SK-N-SH (cell line): ENCODE measurements around the gene FMC1. TPM values are rescaled to one million over a fixed set of nuclear protein-coding genes. Genes with fewer than 3 reads are reported as not detected.

Experiments used
- CTCF ChIA-PET: fragments of 300-600, 350-600 bp; formaldehyde crosslinking; extraction: SDS; loops from one replicate; lab custom pipeline; 2021; lab: Yijun Ruan, JAX
- POLR2A ChIA-PET: fragments of 350-600 bp; sonication (Branson Sonifier 250); formaldehyde crosslinking; extraction: SDS; loops from one replicate; lab custom pipeline; 2020; ENCODE audit warnings: antibody characterized with exemption, inconsistent platforms; lab: Yijun Ruan, JAX
- DNase-seq: peaks from one replicate; pipeline ENCODE4 v3.0.0; 2012
- H2AFZ ChIP-seq: fragments of 200-600 bp; sonication (generic); 2 replicates; pipeline ENCODE4 v1.8.1; 2016; ENCODE audit warnings: antibody characterized with exemption, mild to moderate bottlenecking, low read depth
- H3F3A ChIP-seq: fragments of 200-600 bp; sonication (generic); replicated peaks from 2 replicates; pipeline ENCODE3; 2016; ENCODE audit warnings: antibody characterized with exemption, mild to moderate bottlenecking; ENCODE audit not compliant: insufficient read depth
- H3K27ac ChIP-seq, 2 experiments: fragments of 200-500 bp in 1 of 2; fragments of 200-600 bp in 1 of 2; sonication (Bioruptor generic) in 1 of 2; sonication (generic), shearing (Covaris generic) in 1 of 2; 2 replicates each; pipeline versions ENCODE4 v1.5.1 to v1.6.1; 2014 to 2016; ENCODE audit warnings: low read depth in 2 of 2, inconsistent platforms in 1 of 2, low read length in 1 of 2, mild to moderate bottlenecking in 1 of 2, mixed read lengths in 1 of 2
- H3K27me3 ChIP-seq: fragments of 200-600 bp; sonication (generic), shearing (Covaris generic); 2 replicates; pipeline ENCODE4 v1.6.1; 2016; ENCODE audit warnings: mixed run types; ENCODE audit not compliant: insufficient read depth
- H3K36me3 ChIP-seq, 2 experiments: fragments of 200-500 bp in 1 of 2; fragments of 200-600 bp in 1 of 2; sonication (Bioruptor generic) in 1 of 2; sonication (generic) in 1 of 2; replicated peaks in 1 of 2; 2 replicates each; pipeline versions ENCODE3 to v1.5.1; 2014 to 2016; ENCODE audit warnings: low read length in 1 of 2, mild to moderate bottlenecking in 1 of 2; ENCODE audit not compliant: insufficient read depth in 2 of 2, control insufficient read depth in 1 of 2
- H3K4me1 ChIP-seq, 2 experiments: fragments of 200-500 bp in 1 of 2; fragments of 200-600 bp in 1 of 2; sonication (Bioruptor generic) in 1 of 2; sonication (generic), shearing (Covaris generic) in 1 of 2; 2 replicates each; pipeline versions ENCODE4 v1.5.1 to v1.6.1; 2014 to 2016; ENCODE audit warnings: low read depth in 1 of 2, low read length in 1 of 2, mixed run types in 1 of 2; ENCODE audit not compliant: insufficient read depth in 2 of 2, control insufficient read depth in 1 of 2
- H3K4me2 ChIP-seq: fragments of 200-600 bp; sonication (generic), shearing (Covaris generic); 2 replicates; pipeline ENCODE4 v1.6.1; 2017; ENCODE audit warnings: mixed run types
- H3K4me3 ChIP-seq, 2 experiments: fragments of 200-500 bp in 1 of 2; fragments of 200-600 bp in 1 of 2; sonication (Bioruptor generic) in 1 of 2; sonication (generic), shearing (Covaris generic) in 1 of 2; 2 replicates each; pipeline versions ENCODE4 v1.5.1 to v1.8.1; 2014 to 2016; ENCODE audit warnings: low read depth in 2 of 2, inconsistent platforms in 1 of 2, low read length in 1 of 2, mild to moderate bottlenecking in 1 of 2, mixed read lengths in 1 of 2, moderate library complexity in 1 of 2
- H3K79me2 ChIP-seq: fragments of 200-600 bp; sonication (generic); 2 replicates; pipeline ENCODE4 v1.8.1; 2017; ENCODE audit warnings: mild to moderate bottlenecking; ENCODE audit not compliant: insufficient read depth
- H3K9ac ChIP-seq: fragments of 200-600 bp; sonication (generic); 2 replicates; pipeline ENCODE4 v1.6.1; 2017; ENCODE audit warnings: mixed run types
- H3K9me2 ChIP-seq: fragments of 200-600 bp; sonication (generic); 2 replicates; pipeline ENCODE4 v1.6.1; 2017; ENCODE audit warnings: mixed run types
- H3K9me3 ChIP-seq: fragments of 200-600 bp; sonication (generic); 2 replicates; pipeline ENCODE4 v1.6.1; 2017; ENCODE audit warnings: mixed run types, mild to moderate bottlenecking, moderate library complexity
- H4K20me1 ChIP-seq: fragments of 200-600 bp; sonication (generic); 2 replicates; pipeline ENCODE4 v1.6.1; 2017; ENCODE audit warnings: mild to moderate bottlenecking, mixed run types; ENCODE audit not compliant: insufficient read depth
- ELF1 ChIP-seq: IDR thresholded peaks from 2 replicates; pipeline ENCODE4 v1.4.0; 2012
- FOSL2 ChIP-seq: IDR thresholded peaks from 2 replicates; pipeline ENCODE4 v1.4.0; 2012; ENCODE audit warnings: low read depth, mild to moderate bottlenecking, moderate library complexity, borderline replicate concordance
- FOXJ3 ChIP-seq: sonication (generic); formaldehyde crosslinking; IDR thresholded peaks from 2 replicates; pipeline ENCODE4 v1.5.1; 2020; ENCODE audit warnings: mild to moderate bottlenecking, missing genetic modification reagents
- FOXM1 ChIP-seq: IDR thresholded peaks from 2 replicates; pipeline ENCODE4 v1.4.0; 2012; ENCODE audit warnings: low read depth, mild to moderate bottlenecking
- GATA2 ChIP-seq: sonication (generic); formaldehyde crosslinking; IDR thresholded peaks from 2 replicates; pipeline ENCODE4 v1.5.0; 2020; ENCODE audit warnings: mild to moderate bottlenecking, missing genetic modification reagents
- MXI1 ChIP-seq: IDR thresholded peaks from 2 replicates; pipeline ENCODE4 v1.6.1; 2012; ENCODE audit warnings: mild to moderate bottlenecking, low read depth, low read length, improper control_type of control experiment
- POLR2AphosphoS5 ChIP-seq: IDR thresholded peaks from 2 replicates; pipeline ENCODE4 v1.6.1; 2012; ENCODE audit warnings: low read depth, low read length
- RAD21 ChIP-seq: IDR thresholded peaks from 2 replicates; pipeline ENCODE4 v1.6.1; 2012; ENCODE audit warnings: mild to moderate bottlenecking, low read length
- RCOR1 ChIP-seq: fragments of 150-350 bp; IDR thresholded peaks from 2 replicates; pipeline ENCODE4 v1.6.1; 2017; ENCODE audit warnings: antibody characterized with exemption, low read length
- RFX5 ChIP-seq: IDR thresholded peaks from 2 replicates; pipeline ENCODE4 v1.6.1; 2012; ENCODE audit warnings: mild to moderate bottlenecking, improper control_type of control experiment, low read length
- TAF1 ChIP-seq: IDR thresholded peaks from 2 replicates; pipeline ENCODE4 v1.6.1; 2012; ENCODE audit warnings: low read depth, mild to moderate bottlenecking, low read length, moderate library complexity, borderline replicate concordance
- TCF12 ChIP-seq: IDR thresholded peaks from 2 replicates; pipeline ENCODE4 v1.4.0; 2012
- YY1 ChIP-seq: IDR thresholded peaks from 2 replicates; pipeline ENCODE4 v1.4.0; 2012; ENCODE audit warnings: low read depth, mild to moderate bottlenecking
- WGBS: methylation state at CpG from one replicate; pipeline ENCODE4 v1.1.6; 2017; ENCODE audit warnings: low lambda C conversion rate; 5-methylcytosine and 5-hydroxymethylcytosine counted together
- polyA plus RNA-seq, 3 experiments: library from polyadenylated mRNA; depleted of rRNA; stranded (reverse); fragments of >200 nt; gene quantifications; 2 replicates each; pipeline ENCODE4 v1.2.3, GENCODE V29; 2012
- TF ChIP-seq, protein P1 (sequence below): IDR thresholded peaks from 2 replicates; pipeline ENCODE4 v1.6.1; 2012; ENCODE audit warnings: mild to moderate bottlenecking, low read depth, low read length, moderate library complexity
- TF ChIP-seq, protein P2 (sequence below): IDR thresholded peaks from 2 replicates; pipeline ENCODE4; 2012
- TF ChIP-seq, protein P3 (sequence below): fragments of 200-600 bp; sonication (generic); IDR thresholded peaks from 2 replicates; pipeline ENCODE4 v1.6.1; 2017; ENCODE audit warnings: antibody characterized with exemption, mild to moderate bottlenecking, moderate library complexity
- TF ChIP-seq, protein P4 (sequence below): IDR thresholded peaks from 2 replicates; pipeline ENCODE4 v1.4.0; 2012; ENCODE audit warnings: low read depth, borderline replicate concordance
- TF ChIP-seq, protein P5 (sequence below): IDR thresholded peaks from 2 replicates; pipeline ENCODE4 v1.4.0; 2012; ENCODE audit warnings: low read depth, borderline replicate concordance
- TF ChIP-seq, protein P6 (sequence below): IDR thresholded peaks from 2 replicates; pipeline ENCODE4 v1.4.0; 2012; ENCODE audit warnings: low read depth

The FMC1 gene
- polyA plus RNA-seq, 1 of the 3 experiments (the other 2 are of a cell fraction), result 59.9 TPM

DNA sequence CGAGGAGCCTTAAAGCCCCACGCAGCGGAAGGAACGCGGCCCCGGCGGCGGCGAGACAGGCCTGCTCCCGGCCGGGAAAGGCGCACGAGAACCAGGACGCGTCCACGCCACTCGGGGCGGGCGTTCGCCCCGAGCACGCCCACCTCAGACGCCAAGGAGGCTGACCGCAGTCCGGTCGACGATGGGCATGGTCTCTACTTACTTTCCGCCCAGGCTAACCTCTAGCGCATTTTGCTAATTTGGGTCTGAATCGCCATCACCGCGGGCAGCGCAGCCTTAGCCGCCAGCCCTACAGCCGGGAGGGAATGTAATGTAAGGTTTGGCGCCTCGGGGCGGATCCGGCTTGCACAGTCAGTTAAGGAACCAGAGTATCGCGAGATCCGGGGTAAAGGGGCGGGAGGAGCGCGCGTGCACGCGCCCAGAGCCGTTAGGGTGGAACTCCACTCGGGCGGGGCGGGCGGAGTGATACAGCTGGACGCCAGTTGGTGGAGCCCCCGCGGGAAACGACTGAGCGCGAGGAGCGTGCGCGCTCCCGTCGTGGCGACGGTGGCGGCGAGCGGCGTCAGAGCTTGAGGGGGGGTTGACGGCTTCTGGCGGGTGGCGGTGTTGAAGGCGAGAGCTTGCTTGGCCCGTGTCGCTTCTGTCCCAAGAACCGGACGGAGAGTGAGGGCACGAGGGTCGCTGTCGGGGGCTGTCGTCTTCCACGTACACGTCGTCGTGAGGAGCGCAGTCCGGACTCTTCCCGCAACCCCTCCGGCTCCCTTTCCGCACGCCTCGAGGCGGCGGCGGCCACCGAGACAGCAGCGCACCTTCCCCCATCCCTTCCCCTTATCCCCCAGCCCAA is 18.5 kb downstream of the FMC1 start, which contains the start of gene LUC7L2 (continued):
- TF ChIP-seq FOSL2, result no peak
- TF ChIP-seq, protein P1, sequence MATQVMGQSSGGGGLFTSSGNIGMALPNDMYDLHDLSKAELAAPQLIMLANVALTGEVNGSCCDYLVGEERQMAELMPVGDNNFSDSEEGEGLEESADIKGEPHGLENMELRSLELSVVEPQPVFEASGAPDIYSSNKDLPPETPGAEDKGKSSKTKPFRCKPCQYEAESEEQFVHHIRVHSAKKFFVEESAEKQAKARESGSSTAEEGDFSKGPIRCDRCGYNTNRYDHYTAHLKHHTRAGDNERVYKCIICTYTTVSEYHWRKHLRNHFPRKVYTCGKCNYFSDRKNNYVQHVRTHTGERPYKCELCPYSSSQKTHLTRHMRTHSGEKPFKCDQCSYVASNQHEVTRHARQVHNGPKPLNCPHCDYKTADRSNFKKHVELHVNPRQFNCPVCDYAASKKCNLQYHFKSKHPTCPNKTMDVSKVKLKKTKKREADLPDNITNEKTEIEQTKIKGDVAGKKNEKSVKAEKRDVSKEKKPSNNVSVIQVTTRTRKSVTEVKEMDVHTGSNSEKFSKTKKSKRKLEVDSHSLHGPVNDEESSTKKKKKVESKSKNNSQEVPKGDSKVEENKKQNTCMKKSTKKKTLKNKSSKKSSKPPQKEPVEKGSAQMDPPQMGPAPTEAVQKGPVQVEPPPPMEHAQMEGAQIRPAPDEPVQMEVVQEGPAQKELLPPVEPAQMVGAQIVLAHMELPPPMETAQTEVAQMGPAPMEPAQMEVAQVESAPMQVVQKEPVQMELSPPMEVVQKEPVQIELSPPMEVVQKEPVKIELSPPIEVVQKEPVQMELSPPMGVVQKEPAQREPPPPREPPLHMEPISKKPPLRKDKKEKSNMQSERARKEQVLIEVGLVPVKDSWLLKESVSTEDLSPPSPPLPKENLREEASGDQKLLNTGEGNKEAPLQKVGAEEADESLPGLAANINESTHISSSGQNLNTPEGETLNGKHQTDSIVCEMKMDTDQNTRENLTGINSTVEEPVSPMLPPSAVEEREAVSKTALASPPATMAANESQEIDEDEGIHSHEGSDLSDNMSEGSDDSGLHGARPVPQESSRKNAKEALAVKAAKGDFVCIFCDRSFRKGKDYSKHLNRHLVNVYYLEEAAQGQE, result no peak; the same call in 1 of the 2 replicates
- peak; percentile 86 for TF ChIP-seq MXI1
- TF ChIP-seq ELF1, result peak; percentile 56; the same call in 1 of the 2 replicates
- TF ChIP-seq TCF12, result peak; percentile 45; the same call in 1 of the 2 replicates
- no peak for TF ChIP-seq GATA2 (CRISPR knock-in tag)
- peak; percentile 68 for TF ChIP-seq RCOR1
- peak; percentile 56; the same call in 1 of the 2 replicates for TF ChIP-seq FOXJ3 (CRISPR knock-in tag)
- TF ChIP-seq RAD21, result no peak
- peak; percentile 77; the same call in 1 of the 2 replicates for TF ChIP-seq FOXM1

DNA sequence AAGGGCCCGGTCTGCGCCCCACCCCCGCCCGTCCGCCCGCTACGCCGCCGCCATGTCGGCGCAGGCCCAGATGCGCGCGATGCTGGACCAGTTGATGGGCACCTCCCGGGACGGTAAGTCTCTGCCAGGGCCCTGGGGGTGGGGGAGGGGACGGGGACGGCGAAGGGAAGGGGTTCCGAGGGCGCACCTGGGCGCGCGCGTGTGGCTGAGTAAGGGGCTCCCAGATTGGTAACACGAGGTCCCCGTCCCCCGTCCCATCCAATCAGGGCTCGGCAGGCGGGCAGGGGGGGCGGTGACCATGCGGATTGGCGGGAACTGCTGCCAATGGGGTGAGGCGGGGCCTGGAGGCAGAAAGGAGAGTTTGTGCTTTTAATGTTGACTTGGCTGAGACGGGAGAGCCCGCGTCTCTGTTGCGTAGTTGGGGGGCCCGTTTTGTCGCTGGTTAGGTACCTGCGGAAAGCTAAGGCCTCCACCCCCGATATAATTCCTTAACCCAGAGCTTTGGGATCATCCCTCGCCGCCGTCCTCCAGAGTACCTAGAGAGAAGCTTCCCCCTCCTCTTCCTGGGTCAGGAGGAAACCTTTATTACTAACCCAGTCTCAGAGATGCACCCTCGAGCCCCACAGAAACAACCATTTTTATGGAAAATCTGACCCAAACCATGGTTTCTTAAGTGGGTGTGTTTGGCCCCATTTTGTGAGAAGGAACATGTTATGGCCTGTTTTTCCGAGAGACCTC is 19.2 kb downstream of the FMC1 start:
- H3K27ac ChIP-seq, result peak overlapping the region; percentile 98 to 100
- peak; percentile 86 for TF ChIP-seq MXI1
- TF ChIP-seq, protein P2, sequence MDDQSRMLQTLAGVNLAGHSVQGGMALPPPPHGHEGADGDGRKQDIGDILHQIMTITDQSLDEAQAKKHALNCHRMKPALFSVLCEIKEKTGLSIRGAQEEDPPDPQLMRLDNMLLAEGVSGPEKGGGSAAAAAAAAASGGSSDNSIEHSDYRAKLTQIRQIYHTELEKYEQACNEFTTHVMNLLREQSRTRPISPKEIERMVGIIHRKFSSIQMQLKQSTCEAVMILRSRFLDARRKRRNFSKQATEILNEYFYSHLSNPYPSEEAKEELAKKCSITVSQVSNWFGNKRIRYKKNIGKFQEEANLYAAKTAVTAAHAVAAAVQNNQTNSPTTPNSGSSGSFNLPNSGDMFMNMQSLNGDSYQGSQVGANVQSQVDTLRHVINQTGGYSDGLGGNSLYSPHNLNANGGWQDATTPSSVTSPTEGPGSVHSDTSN, result peak; percentile 98
- TF ChIP-seq, protein P3, sequence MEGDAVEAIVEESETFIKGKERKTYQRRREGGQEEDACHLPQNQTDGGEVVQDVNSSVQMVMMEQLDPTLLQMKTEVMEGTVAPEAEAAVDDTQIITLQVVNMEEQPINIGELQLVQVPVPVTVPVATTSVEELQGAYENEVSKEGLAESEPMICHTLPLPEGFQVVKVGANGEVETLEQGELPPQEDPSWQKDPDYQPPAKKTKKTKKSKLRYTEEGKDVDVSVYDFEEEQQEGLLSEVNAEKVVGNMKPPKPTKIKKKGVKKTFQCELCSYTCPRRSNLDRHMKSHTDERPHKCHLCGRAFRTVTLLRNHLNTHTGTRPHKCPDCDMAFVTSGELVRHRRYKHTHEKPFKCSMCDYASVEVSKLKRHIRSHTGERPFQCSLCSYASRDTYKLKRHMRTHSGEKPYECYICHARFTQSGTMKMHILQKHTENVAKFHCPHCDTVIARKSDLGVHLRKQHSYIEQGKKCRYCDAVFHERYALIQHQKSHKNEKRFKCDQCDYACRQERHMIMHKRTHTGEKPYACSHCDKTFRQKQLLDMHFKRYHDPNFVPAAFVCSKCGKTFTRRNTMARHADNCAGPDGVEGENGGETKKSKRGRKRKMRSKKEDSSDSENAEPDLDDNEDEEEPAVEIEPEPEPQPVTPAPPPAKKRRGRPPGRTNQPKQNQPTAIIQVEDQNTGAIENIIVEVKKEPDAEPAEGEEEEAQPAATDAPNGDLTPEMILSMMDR, result no peak
- TF ChIP-seq, protein P4, sequence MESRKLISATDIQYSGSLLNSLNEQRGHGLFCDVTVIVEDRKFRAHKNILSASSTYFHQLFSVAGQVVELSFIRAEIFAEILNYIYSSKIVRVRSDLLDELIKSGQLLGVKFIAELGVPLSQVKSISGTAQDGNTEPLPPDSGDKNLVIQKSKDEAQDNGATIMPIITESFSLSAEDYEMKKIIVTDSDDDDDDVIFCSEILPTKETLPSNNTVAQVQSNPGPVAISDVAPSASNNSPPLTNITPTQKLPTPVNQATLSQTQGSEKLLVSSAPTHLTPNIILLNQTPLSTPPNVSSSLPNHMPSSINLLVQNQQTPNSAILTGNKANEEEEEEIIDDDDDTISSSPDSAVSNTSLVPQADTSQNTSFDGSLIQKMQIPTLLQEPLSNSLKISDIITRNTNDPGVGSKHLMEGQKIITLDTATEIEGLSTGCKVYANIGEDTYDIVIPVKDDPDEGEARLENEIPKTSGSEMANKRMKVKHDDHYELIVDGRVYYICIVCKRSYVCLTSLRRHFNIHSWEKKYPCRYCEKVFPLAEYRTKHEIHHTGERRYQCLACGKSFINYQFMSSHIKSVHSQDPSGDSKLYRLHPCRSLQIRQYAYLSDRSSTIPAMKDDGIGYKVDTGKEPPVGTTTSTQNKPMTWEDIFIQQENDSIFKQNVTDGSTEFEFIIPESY, result no peak
- peak; percentile 85 for TF ChIP-seq YY1
- TF ChIP-seq, protein P5, sequence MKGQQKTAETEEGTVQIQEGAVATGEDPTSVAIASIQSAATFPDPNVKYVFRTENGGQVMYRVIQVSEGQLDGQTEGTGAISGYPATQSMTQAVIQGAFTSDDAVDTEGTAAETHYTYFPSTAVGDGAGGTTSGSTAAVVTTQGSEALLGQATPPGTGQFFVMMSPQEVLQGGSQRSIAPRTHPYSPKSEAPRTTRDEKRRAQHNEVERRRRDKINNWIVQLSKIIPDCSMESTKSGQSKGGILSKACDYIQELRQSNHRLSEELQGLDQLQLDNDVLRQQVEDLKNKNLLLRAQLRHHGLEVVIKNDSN, result peak; percentile 45; the same call in 1 of the 2 replicates
- peak; percentile 77 for TF ChIP-seq RFX5
- peak; percentile 46; the same call in 1 of the 2 replicates for TF ChIP-seq TAF1
- peak; percentile 76 for TF ChIP-seq POLR2AphosphoS5
- TF ChIP-seq RCOR1, result no peak
- TF ChIP-seq, protein P6, sequence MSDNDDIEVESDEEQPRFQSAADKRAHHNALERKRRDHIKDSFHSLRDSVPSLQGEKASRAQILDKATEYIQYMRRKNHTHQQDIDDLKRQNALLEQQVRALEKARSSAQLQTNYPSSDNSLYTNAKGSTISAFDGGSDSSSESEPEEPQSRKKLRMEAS, result peak; percentile 84
- no peak for TF ChIP-seq RAD21

More for the DNA sequence above, 19.2 kb downstream of the FMC1 start:
- Histone ChIP-seq H4K20me1 (peaks cover 42% of the 10 kb centered on the region), H3K9me3 (no peaks in the 10 kb centered on the region), H3K4me3 (peak overlapping the region; percentile 85 to 90), H3K4me1 (peaks cover 10 to 20% of the 10 kb centered on the region in 2 experiments; a peak in 3 of 4 replicates), H3K9me2 (no peaks in the 10 kb centered on the region), H3K4me2 (peak overlapping the region; percentile 85), H3K36me3 (peaks cover 26 to 29% of the 10 kb centered on the region in 2 experiments), H2AFZ (peak overlapping the region; percentile 39; the same call in 1 of the 2 replicates), H3K27me3 (no peaks in the 10 kb centered on the region), H3F3A (peaks cover 33% of the 10 kb centered on the region), H3K9ac (peak overlapping the region; percentile 89), H3K79me2 (peaks cover 75% of the 10 kb centered on the region)
- under 1% methylated on average over 34 of the region's 47 CpGs for WGBS
- ChIA-PET POLR2A (interaction anchor here (0.5 to 2.0 kb wide), 11 partner anchors 10 to 227 kb away, joined by 3 to 23 read pairs (median 4); a partner anchor contains a TSS), CTCF (interaction anchor here (1.3 to 1.7 kb wide), 5 partner anchors 13 to 47 kb away, joined by 3 to 6 read pairs (median 4); no protein-coding TSS in a partner anchor)
- peak; percentile 97 for DNase-seq
